DMS53 (cell line): ENCODE results near the gene GLB1L.
"Not testable (repeated sequence)": the region's sequence is repeated elsewhere in the genome, so short reads cannot be mapped to it uniquely, and the experiment has no call there.

Source experiments
- DNase-seq: peaks from one replicate; lab custom pipeline; 2025; lab: John Stamatoyannopoulos, UW

GLB1L gene

DNA sequence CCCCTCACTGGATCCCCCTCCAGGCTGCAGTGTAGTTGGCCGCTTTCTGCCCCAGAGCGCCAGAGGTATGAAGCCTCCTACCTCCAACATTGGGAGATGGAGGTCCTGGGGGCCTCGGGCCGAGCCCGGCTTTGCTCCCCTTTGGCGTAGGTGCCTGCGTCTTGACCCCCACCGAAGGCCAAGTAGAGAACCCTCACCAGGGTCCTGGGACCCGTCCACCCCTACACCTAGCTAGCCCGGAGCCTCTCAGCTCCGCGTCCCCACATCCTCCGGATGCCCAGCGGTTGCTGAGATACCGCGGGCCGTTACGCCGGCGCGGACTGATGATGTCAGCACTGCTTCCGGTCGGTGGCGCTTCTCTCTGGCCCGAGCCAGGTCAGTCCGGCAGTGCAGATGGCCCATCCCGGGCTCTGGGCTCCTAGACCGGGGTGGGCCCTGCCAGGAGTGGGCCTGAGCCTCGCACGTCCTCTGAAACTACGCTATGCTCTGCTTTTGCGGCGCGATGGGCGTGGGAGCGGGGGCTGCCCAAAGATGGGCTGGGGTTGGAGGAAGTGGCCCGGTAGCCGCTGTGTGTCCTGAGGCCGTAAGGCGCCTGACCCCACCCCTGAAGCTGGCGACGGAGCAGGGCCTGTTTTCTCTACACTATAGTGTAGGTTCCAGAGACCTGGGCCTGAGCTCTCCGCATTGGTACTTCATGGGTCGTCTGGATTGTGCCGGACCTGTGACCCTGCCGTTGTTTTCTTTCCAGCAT is at the start of gene GLB1L, which contains the start of gene STK16:
Gene GLB1L (minus strand): TSS at position 297 of the 751 bp plus-strand sequence. CDS start 1,871 bp downstream, outside the sequence.
Gene STK16 (plus strand): TSS at position 332 of the 751 bp plus-strand sequence. CDS start 521 bp downstream, outside the sequence.
- peak; percentile 94 for DNase-seq

DNA sequence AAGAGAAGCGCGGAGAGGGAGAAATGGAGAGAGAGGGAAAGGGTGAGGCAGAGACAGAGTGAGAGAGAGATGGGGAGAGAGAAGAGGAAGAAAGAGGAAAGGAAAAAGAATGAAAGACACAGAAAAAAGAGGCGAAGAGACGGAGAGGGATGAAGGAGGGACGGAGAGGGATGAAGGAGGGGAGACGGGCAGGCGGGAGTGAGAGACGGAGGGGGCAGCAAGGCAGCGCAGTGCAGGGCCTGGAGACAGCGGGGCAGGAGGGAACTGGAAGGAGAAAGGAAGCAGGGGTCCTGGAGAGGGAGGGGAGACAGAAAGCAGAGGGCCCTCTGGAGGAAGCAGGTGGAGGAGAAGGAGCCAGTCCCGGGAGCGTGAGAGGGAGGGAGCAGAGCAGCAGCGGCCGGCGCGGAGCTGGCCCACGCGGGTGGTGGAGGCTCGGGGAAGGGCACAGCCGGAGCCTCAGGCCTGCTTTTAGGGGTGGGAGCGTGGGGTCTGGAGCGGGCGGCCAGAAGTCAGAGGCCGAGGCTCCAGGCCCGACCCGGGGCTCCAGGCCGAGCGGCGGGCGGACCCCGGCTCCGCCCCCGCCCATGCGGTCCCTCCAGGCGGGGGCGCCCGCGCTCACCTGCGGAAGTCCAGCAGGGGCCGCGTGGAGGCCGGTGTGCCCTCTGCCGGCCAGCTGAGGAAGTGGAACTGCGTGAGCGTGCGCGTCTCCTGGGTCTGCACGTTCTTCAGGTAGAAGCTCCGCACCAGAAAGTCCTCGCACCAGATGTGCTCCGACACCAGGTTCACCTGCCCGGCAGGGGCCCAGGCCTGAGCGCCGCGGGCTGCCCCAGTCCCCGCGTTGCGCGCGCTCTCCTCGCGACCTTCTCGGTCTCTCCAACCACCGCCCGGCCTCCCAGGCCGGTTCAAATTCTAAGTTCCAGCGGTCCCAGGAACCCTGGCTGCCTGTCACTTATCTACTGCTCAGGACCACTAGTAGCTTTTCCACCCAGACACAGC is 49.4 kb upstream of the GLB1L start:
- DNase-seq = peak; percentile 91

DNA sequence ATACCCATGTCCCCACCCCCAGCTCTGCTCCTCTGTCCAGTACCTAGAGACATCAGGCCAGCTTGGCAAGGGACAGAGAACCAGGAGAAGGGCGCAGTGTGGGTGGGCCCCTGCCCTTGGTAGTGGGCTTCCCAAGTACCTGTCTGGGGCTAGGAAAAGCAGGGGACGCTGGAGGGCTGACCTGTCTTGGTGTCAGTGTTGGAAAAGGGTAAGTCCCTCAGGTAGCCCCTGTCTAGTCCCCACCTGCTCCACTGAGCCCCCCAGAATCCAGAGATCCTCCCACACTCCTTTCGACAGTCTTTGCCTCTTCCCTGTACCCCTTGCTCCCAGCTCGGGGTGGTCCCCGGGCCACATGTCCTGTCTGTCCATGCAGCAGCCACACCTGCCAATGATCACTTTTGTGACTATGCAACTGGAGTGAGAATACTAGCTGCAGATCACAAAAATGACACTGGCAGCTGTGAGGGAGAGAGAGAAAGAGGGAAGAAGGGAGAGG is 48.5 kb upstream of the GLB1L start:
- no peak for DNase-seq

DNA sequence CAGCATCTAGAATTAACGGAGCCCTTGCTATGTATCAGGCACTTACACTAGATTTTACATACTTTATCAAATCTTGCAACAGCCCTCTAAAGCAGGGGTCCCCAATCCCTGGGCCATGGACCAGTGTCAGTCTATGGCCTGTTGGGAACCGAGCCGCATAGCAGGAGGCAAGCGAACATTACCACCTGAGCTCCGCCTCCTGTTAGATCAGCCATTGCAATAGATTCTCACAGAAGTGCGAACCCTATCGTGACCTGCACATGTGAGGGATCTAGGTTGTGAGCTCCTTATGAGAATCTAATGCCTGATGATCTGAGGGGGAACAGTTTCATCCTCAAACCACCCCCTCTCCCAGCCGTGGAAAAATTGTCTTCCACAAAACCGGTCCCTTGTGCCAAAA is 47.4 kb upstream of the GLB1L start:
- no peak for DNase-seq

DNA sequence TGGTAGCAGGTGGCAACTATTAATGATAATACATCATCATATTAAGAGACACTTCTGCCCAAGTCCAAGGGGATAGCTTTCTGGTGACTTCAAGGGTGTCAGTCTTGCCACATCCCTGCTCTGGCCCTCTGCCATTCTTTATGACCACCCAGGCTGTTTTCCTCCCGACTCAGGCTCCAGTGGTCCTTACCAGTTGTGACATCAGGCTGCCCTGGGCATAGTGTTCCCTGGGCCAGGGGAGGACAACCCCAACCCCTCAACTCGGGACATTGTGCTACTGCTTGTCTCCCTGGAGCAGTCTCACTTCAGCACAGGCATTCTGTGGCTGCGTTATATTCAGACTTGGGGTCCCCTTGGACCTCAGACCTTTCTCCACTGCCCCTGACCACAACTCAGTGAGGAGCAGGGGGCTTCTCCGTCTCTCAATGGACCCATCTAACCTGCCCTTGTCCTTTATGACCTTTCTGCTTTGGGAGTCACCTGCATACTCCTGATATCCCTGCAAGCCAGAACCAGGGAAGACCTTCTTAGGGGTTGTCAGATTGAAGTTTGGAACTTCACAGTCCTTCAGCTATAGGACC is 46.8 kb upstream of the GLB1L start:
- no peak for DNase-seq

DNA sequence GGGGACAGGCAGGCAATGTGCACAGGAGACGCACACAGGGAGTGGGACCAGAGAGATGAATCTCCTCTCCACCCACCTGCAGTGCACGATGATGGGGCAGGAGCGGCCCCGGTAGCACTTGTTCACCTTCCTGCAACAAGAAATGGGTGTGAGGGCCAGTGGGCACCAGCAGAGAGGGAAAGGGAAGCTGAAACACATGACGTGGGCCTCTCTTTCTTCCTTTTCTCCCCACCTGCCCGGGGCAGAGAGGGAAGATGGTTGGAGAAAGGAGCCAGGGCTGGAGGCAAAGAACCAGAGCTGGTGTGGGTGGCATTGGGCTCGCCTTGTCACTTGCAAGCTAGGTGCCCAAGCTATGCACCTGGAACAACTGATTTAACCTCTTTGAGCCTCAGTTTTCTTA is 46.1 kb upstream of the GLB1L start:
- DNase-seq = no peak

DNA sequence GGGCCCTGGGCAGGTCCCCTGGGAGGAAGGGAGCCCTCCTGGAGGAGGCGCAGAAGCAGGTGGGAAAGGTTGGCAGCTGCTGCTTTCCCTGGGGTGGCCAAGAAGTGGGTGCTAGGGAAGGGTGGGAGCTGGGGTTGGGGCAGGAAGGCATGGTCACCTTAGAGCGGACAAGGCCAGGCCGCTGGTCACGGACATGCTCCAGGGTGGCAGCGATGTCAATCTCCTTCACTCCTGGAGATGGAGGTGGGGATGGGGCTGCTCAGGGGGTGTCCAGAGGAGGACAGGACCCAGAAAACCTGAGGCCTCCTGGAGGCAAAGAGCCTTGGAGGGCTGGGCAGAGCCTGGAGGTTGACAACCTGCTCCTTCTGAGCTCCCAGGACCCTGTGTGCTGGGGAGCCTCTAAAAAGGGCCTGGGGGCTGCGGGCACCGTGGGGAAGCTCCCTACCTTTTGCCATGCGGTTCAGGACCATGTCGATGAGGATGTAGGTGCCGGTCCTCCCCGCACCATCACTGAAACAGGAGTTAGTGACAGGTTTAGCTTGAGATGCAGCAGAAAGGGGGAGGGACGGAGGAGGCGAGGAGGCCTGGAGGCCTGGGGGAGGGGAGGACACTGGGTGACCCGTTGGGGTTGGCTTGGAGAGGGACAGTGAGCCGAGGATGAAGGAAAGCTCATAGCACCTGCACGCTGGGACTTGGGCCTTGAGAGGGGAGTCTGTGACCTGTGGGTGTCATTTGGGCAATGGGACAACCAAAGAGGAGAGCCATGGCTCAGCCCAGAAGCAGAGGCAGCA is 45.3 kb upstream of the GLB1L start:
- no peak for DNase-seq

DNA sequence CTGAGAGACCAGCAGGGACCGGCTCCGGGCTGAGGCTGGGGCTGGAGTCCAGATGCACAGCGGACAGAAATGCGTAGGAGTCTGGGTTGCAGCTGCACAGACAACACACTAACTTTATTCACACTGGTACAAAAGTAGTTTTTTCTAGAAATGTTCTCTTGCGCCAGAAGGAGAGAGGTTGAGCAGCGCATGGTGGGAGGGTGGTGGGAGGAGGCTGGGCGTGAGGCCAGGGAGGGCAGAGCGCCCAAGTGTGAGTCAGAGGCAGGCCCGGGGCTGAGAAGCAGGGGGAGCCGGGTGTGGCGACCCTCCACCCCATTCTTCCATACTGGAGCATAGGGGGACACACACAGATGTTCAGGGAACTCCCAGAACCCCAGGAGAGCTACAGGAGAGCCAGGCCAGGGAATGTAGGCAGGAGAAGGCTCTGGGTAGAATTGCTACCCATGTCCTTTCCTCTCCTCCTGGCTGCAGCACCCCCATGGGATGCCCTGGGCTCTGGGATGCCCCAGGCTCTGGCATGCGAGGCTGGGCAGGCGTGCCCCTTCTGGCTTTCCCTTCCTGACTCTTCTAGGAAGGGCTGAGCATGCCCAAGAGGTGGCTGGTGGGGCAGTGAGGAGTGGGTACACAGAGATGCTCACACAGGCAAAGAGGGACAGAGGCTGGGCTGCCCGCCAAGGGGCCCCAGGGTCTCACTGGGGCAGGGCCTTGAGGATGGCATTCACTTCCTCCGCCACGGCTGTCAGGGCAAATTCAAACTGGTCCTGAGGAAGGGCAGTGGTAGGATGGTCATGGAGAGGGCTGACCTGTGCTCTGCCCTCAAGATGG is 44.5 kb upstream of the GLB1L start:
- no peak for DNase-seq

DNA sequence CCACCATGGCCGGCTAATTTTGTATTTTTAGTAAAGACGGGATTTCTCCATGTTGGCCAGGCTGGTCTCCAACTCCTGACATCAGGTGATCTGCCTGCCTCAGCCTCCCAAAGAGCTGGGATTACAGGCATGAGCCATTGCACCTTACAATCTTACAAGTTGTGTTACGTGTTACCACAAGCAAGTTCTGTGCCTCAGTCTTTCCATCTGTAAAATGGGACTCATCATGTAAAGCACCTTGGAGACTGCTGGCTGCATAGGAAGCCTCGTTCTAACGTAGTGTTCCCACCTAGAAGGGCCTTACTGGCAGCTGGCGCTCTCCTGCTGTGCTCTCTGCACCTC is 43.9 kb upstream of the GLB1L start:
- DNase-seq = no peak

DNA sequence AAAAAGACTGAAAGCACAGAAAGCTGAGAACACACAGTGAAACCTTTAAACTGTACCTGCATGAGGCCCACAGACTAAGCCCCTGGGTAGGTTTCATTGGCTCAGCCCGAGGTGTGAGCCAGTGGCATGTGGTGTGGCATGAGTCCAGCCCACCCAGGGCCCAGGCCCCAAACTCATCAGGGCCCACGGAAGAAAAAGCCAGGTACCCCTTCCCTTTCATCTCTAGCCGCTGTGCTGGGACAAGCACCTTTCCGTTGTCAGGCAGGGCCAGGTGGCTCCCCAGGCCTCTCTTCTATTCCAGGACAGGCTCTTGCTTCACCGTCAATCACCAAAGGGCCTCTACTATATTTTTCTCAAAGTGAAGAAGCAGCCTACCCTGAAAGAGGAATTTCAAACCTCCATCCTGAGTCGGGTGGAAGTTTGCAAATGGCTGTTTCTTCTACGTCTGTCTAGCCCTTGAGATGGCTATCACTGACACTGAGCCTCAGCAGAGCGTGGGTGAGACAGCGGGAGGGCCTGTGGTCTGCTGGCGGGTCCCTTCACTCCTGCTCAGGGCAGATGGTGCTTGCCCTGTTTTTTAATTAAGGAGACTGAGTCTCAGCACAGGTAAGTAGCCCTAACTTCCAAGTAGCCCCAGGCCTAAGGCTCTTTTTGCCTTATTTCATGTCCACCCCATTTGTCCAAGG is 42.5 kb upstream of the GLB1L start:
- no peak for DNase-seq

DNA sequence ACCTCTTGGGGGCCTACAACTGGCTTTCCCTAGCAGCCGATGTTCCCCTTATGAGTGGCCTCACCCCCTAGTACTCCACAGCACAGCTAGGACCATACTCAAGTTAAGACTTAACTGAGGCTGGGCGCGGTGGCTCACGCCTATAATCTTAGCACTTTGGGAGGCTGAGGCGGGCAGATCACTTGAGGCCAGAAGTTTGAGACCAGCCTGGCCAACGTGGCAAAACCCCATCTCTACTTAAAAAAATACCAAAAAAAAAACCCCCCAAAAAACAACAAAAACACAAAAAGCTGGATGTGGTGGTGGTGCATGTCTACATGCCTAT is 41.8 kb upstream of the GLB1L start:
- DNase-seq = not testable (repeated sequence)

DNA sequence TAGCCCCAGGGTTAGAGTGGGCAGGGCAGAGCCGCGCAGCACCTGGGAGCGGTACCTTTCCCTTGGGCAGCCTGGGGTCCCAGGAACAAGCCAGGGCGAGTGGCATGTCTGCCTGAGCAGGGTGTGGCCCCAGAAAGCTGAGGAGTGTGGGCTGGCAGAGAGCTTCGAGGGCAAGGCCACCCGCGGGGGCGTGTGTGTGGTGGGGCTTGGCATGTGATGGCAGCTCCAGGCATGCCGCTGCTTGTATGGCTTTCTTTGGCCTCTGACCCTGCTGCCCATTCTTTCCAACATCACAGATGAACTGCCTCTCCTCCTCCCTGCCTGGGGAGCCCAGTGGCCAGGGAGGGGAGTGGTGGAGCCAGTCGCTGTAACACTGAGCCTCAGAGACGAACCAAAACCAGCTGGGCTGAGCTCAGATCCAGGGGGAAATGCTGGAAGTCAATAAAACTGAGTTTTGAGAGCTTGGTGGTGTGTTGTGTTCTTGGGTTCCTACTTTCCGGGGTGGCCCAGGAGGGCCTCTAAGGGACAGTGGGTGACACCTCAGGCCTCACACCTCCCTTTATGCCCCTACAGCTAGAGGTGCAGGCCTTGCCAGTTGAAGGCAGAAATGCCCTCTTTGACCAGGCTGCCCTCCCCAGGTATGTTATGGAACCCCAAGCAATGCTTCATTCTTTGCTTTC is 41.3 kb upstream of the GLB1L start:
- no peak for DNase-seq

DNA sequence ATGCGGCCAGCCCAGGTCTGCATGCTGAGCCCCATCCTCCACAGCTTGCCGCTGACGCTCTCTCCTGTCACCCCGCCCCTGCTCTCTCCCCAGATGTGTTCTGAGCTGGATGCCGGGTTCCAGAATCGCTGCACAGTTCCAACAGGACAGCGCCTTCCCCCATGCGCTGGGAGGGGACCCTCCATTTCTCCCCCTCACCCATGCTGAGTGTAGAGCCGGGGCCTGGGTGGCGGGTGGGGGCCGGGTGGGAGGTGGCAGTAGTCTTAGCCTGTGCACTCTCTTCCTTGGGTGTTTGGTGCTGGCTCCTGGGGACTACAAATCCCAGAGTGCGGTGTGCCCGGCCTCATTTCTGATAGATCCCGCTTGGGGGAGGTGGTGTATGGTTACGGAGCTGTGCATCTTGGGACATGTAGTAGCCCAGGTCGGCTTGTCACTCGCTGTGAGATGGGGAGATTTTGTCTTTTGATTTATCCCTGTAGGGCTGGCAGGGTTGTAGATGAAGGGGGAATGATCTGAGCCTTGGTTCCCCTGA is 40.7 kb upstream of the GLB1L start:
- DNase-seq = peak; percentile 23

DNA sequence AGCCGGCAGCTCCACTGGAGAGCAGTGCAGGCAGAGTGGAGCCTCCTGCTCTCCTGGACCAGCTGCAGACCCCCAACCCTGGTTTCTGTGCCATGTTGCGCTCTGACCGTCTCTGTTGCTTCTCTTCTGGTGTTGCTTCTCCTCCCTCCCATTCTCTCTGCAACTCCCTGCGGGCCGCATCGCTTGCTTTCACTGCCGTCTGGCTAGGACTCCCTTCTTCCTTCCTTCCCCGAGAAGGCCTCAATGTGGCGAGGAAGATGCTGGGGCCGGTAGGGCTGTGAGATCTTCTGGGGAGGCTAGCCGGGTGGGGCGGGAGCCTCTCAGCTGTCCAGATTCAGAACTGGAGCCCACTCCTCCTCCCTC is 40.1 kb upstream of the GLB1L start:
- no peak for DNase-seq

DNA sequence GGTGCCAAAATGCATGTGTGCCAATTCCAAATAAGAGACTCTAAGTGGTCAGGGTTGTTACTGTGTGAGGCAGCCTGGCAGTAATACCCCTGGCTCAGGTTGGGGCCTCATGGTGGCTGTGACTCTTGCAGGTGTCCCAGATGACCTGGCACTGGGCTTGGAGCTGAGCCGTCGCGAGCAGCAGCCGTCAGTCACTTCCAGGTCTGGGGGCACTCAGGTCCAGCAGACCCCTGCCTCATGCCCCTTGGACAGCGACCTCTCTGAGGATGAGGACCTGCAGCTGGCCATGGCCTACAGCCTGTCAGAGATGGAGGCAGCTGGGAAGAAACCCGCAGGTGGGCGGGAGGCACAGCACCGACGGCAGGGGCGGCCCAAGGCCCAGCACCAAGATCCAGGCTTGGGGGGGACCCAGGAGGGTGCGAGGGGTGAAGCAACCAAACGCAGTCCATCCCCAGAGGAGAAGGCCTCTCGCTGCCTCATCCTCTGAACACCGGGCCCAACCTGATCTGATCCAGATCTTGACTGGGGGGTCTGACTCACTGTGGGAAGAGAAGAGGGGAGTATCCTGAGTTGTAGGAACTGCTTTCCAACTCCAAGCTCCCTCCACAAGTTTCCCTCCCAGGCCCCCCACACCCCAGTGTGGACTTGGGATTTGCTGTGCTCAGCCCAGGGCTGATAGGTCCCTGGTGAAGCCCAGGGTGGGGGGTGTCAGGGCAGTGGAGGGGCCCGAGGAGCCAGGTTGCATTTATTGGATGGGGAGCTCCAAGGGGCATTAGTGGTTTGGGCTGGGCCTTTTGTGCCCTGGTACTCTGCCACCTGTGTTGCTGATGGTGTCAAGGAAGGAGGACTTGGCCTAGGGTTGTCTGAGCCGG is 39.5 kb upstream of the GLB1L start:
- DNase-seq = no peak

DNA sequence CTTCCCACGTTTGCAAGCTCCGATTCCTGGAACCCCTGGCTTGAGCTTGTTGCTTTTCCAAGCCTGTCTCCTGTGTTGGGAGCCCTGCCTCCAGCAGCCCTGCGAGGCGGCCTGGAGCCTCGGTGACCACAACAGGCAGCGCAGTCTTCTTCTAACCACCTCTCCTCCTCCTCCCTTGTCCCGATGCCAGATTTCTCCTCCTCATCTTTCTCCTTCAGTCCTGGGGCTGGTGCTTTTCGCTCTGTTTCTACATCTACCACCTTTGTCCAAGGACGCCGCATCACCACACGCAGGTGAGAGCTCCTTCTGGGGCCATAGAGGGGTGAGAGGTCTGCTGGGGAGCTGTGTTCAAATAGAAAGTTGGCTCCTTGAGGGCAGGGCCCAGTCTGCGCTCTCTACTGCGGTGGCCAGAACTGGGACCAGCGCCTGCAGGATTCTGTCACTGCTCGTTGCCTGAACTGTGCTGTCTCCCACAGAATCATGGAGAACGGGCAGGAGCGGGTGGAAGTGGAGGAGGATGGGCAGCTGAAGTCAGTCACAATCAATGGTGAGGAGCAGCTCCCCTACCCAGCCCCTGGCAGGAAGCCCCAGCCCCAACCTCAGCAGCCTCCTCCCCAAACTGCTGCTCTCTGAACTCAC is 37.8 kb upstream of the GLB1L start:
- DNase-seq = no peak

DNA sequence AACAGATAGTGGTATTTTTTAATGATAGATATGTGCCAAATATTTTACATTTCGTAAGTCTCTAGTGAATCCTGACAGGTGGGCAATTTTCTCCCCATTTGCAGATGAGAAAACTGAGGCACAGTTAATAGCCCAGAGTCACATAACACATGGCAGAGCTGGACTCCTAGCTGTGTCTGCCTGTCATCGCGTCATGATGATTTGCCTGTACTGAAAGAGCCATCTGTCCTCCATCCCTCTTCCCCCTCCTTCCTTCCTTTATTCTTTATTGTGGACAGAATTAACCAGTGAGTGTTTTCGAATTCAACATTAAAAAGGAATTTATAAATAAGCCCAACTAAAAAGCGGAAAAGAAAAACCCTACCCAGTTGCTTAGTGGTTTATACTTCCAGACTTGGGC is 37.1 kb upstream of the GLB1L start:
- DNase-seq = no peak

DNA sequence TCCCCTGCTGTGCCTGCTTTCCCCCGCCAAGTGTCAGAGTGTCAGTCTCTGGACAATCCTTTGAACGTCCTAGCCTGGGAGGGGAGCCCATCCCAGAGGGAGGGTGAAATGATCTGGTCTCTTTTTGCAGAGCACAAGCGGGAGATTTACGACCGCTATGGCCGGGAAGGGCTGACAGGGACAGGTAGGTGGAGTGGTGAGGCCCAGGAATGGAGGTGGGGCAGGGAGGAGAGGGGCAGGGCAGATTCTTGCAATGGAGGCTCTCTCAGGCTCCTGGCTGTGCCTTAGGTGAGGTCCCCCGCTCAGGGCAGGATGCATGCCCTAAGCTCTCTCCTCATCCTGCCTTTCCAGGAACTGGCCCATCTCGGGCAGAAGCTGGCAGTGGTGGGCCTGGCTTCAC is 36.3 kb upstream of the GLB1L start:
- no peak for DNase-seq
